HCT116 (cell line): Measurements from ENCODE around the gene SEC61A1.

Source experiments
- POLR2A ChIP-seq: IDR thresholded peaks from 2 replicates; pipeline ENCODE4 v1.7.0; 2011; ENCODE audit warnings: borderline replicate concordance; ENCODE audit not compliant: insufficient read depth, insufficient read length; ENCODE audit errors: extremely low read depth
- POLR2AphosphoS5 ChIP-seq: IDR thresholded peaks from 2 replicates; pipeline ENCODE4 v1.6.1; 2011; ENCODE audit warnings: mild to moderate bottlenecking, low read depth, low read length, moderate library complexity
- YY1 ChIP-seq: IDR thresholded peaks from 2 replicates; pipeline ENCODE4 v1.6.1; 2011; ENCODE audit warnings: low read length, low read depth, moderate library complexity, mild to moderate bottlenecking; ENCODE audit not compliant: insufficient replicate concordance; ENCODE audit errors: extremely low read depth
- TF ChIP-seq, protein P1 (sequence below), 3 experiments: fragments of 200-600 bp in 1 of 3; sonication (generic) in 1 of 3; IDR thresholded peaks in 2 of 3; conservative IDR thresholded peaks in 1 of 3; 2 replicates each; pipeline ENCODE4 v1.5.1; 2012 to 2017; ENCODE audit warnings: low read depth in 2 of 3, low read length in 2 of 3, antibody characterized with exemption in 1 of 3, borderline replicate concordance in 1 of 3, control low read depth in 1 of 3, mild to moderate bottlenecking in 1 of 3, mixed read lengths in 1 of 3, mixed run types in 1 of 3, moderate library complexity in 1 of 3; ENCODE audit not compliant: insufficient read depth in 1 of 3

DNA sequence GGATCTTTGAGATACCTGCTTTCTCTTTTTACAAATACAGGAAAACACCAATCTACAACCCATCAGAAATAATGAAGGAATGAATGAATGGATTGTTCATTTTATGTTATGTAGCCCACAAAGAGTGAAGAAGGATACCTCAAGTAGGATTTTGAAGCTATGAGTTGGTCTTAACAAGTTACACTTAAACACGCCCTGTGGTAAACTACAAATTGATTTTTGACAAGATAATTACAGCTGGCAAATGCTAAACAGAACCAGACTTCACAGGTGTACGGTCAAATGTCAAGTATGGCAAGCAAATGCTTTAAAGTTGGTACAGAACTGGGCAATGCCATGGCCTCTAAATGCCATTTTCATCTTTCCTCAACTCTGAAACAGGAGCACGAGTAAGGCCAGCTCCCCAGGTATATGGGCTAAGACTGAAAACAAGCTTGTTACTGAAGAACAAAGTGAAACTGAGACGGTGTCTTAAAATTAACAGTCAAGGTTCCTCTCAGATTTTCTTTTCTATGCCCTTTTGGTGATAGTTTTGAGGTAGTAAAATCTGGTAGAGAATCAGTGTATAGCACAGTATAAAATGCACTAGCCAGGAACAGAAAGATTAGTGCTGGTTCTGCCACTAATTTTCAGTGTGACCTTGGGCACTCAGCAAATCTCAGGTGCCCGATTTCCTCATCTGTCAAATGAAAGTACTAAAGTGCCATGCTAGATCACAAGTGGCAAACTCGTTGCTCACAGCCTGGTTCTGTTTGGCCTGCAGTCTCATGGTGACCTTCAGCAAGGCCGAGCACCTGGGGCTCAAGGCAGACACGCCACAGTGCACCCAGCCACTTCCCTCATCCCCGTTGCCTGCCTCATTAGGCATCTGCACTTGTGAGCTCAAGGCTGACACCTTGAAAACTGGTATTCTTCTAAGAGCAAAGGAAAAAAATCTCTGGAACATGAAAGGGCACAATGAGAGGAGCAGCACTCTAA lies 61.9 kb downstream of the SEC61A1 start:
- TF ChIP-seq, protein P1, sequence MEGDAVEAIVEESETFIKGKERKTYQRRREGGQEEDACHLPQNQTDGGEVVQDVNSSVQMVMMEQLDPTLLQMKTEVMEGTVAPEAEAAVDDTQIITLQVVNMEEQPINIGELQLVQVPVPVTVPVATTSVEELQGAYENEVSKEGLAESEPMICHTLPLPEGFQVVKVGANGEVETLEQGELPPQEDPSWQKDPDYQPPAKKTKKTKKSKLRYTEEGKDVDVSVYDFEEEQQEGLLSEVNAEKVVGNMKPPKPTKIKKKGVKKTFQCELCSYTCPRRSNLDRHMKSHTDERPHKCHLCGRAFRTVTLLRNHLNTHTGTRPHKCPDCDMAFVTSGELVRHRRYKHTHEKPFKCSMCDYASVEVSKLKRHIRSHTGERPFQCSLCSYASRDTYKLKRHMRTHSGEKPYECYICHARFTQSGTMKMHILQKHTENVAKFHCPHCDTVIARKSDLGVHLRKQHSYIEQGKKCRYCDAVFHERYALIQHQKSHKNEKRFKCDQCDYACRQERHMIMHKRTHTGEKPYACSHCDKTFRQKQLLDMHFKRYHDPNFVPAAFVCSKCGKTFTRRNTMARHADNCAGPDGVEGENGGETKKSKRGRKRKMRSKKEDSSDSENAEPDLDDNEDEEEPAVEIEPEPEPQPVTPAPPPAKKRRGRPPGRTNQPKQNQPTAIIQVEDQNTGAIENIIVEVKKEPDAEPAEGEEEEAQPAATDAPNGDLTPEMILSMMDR (IDR thresholded peaks at IDR 0.05 in 2 of 3, conservative IDR thresholded peaks at IDR 0.05 in 1 of 3; ENCODE audit: borderline replicate concordance in 1 of 3, insufficient read depth in 1 of 3, low read depth in 2 of 3, low read length in 2 of 3) = no peak
- no peak for TF ChIP-seq POLR2AphosphoS5
- TF ChIP-seq POLR2A = no peak
- no peak for TF ChIP-seq YY1
